CD4-positive, alpha-beta T cell (primary cell): ENCODE data around the gene KIF5B. TPM values are rescaled to one million over a fixed set of nuclear protein-coding genes. Genes with fewer than 3 reads are reported as not detected.
"Not testable (repeated sequence)": the region's sequence is repeated elsewhere in the genome, so short reads cannot be mapped to it uniquely, and the experiment has no call there.

Source experiments
- ATAC-seq: fragments of 200-7000 bp; cut with Tn5 transposase; one replicate; pipeline ENCODE4 v1.10.0; 2022; ENCODE audit warnings: mild to moderate bottlenecking; ENCODE audit not compliant: poor library complexity
- CTCF ChIA-PET: fragments of 350-600 bp; sonication (Branson Sonifier 250); formaldehyde crosslinking; loops from one replicate; lab custom pipeline; 2021; ENCODE audit warnings: antibody characterized with exemption, inconsistent platforms; lab: Charles Lee
- POLR2A ChIA-PET: fragments of 350-600 bp; sonication (Branson Sonifier 250); formaldehyde crosslinking; loops from one replicate; lab custom pipeline; 2021; ENCODE audit warnings: antibody characterized with exemption, inconsistent platforms; lab: Charles Lee
- DNase-seq, 14 experiments: peaks; one replicate each; pipeline ENCODE4 v3.0.0-alpha.2; 2013 to 2020; ENCODE audit warnings: mixed read lengths in 2 of 14
- H3K27ac ChIP-seq, 2 donors: one replicate each; pipeline versions ENCODE4 v1.5.1 to v1.7.0; 2013; ENCODE audit warnings: low read length in 2 of 2, low read depth in 1 of 2, mild to moderate bottlenecking in 1 of 2
- H3K27me3 ChIP-seq, 2 experiments: 1 replicate in 1 of 2; 2 replicates in 1 of 2; pipeline versions ENCODE4 v1.6.1 to v1.7.0; 2013; ENCODE audit warnings: low read length in 2 of 2, control low read depth in 1 of 2, mild to moderate bottlenecking in 1 of 2, moderate library complexity in 1 of 2; ENCODE audit not compliant: insufficient read depth in 2 of 2, control insufficient read depth in 1 of 2
- H3K36me3 ChIP-seq: one replicate; pipeline ENCODE4 v1.6.1; 2013; ENCODE audit warnings: low read length, control low read depth; ENCODE audit not compliant: insufficient read depth
- H3K4me1 ChIP-seq: one replicate; pipeline ENCODE4 v1.6.1; 2013; ENCODE audit warnings: low read length, control low read depth; ENCODE audit not compliant: insufficient read depth
- H3K4me3 ChIP-seq: one replicate; pipeline ENCODE4 v1.5.1; 2013; ENCODE audit warnings: mild to moderate bottlenecking, low read length, moderate library complexity
- H3K9me3 ChIP-seq, 2 experiments: 1 replicate in 1 of 2; 2 replicates in 1 of 2; pipeline versions ENCODE4 v1.6.1 to v1.7.0; 2013; ENCODE audit warnings: low read length in 2 of 2, mild to moderate bottlenecking in 2 of 2, control low read depth in 1 of 2, moderate library complexity in 1 of 2; ENCODE audit not compliant: control insufficient read depth in 1 of 2, insufficient read depth in 1 of 2
- H3K27ac Mint-ChIP-seq: one replicate; pipeline ENCODE4 v1.8.0; 2020; ENCODE audit warnings: mixed read lengths
- H3K27me3 Mint-ChIP-seq: one replicate; pipeline ENCODE4 v1.8.0; 2021; ENCODE audit warnings: mixed read lengths
- H3K36me3 Mint-ChIP-seq: one replicate; pipeline ENCODE4 v1.8.0; 2021; ENCODE audit warnings: low read depth, mixed read lengths
- H3K4me1 Mint-ChIP-seq: one replicate; pipeline ENCODE4 v1.8.0; 2021; ENCODE audit warnings: low read depth, mixed read lengths
- H3K4me3 Mint-ChIP-seq: one replicate; pipeline ENCODE4 v1.8.0; 2020; ENCODE audit warnings: mild to moderate bottlenecking, mixed read lengths
- H3K9me3 Mint-ChIP-seq: one replicate; pipeline ENCODE4 v1.8.0; 2020; ENCODE audit warnings: mixed read lengths
- intact Hi-C, 2 experiments: fragments of 100-400 bp; cut with DNase I in 1 of 2; cut with micrococcal nuclease in 1 of 2; formaldehyde crosslinking; loops; one replicate each; pipeline versions ENCODE4 v1.15.1 to v1.9.0; 2023 to 2025; cut with DNase I, micrococcal nuclease
- total RNA-seq, 174 experiments: library from RNA in 2 of 174; stranded (reverse) in 2 of 174; gene quantifications; one replicate each; pipeline ENCODE4 v1.2.3 and lab custom pipeline; 2021 to 2026
- TF ChIP-seq, protein P1 (sequence below): fragments of 200-600 bp; IDR thresholded peaks from one replicate; pipeline ENCODE4 v1.8.0; 2022; ENCODE audit warnings: antibody characterized with exemption, mild to moderate bottlenecking

Gene KIF5B
- total RNA-seq, 2 experiments from 2014 or later = 58.3 to 59.0 TPM

DNA sequence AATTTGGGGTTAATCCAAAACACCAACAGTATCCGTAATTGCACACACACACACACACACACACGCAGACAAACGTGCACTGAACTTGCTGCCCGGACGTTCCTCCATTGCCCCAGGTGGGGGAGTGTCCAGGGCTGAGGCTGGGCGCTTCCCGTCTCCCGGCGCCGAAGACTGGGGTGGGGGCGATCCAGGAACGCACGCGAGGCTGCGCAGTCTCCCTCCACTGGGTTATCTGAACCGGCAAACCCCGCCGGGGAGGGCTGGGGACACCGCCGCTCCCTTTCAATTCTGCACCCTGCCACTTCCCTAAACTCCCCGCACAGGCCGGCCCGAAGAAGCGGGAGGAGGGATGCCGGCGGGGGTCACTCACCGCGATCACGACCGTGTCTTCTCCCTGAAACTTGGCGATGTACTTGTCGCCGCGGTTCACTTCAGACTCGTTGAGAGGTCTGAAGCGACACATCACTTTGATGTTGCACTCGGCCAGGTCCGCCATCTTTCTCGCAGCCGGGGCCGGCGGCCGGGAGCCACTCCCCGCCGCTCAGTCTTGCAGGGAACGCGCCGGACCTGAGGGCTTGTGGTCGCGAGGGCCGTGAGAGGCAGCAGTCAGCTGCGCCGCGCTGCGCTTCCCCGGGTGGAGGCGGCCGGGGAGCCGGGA, 618 bp downstream of the KIF5B start:
- Histone ChIP-seq H3K27ac (peak overlapping the region; percentile 77 to 92), H3K4me1 (peaks cover 19% of the 10 kb centered on the region), H3K27me3 (no peaks in the 10 kb centered on the region), H3K36me3 (peaks cover 5% of the 10 kb centered on the region), H3K9me3 (no peaks in the 10 kb centered on the region), H3K4me3 (peak overlapping the region; percentile 98)
- CTCF ChIA-PET = no interaction called here
- H3K4me3 Mint-ChIP-seq = peak overlapping the region; percentile 95
- no peaks in the 10 kb centered on the region for H3K9me3 Mint-ChIP-seq
- peaks cover 58% of the 10 kb centered on the region for H3K4me1 Mint-ChIP-seq
- POLR2A ChIA-PET = interaction anchor here (0.6 to 1.2 kb wide), 7 partner anchors 9 to 1024 kb away, joined by 3 to 6 read pairs (median 3); partner anchors contain the start of gene ZNF438
- H3K27me3 Mint-ChIP-seq = no peaks in the 10 kb centered on the region
- intact Hi-C loops = loop anchor here (2.0 to 10.0 kb wide), 8 partner anchors 127 to 1348 kb away; partner anchors contain the start of genes ARHGAP12 (in 2 of the 2), CCDC7 (in 1 of the 2) and ZNF438 (in 1 of the 2)
- DNase-seq (peak; percentile 40 to 82 (median 56)), ATAC-seq (peak; percentile 59)
- H3K36me3 Mint-ChIP-seq = peaks cover 18% of the 10 kb centered on the region
- TF ChIP-seq, protein P1, sequence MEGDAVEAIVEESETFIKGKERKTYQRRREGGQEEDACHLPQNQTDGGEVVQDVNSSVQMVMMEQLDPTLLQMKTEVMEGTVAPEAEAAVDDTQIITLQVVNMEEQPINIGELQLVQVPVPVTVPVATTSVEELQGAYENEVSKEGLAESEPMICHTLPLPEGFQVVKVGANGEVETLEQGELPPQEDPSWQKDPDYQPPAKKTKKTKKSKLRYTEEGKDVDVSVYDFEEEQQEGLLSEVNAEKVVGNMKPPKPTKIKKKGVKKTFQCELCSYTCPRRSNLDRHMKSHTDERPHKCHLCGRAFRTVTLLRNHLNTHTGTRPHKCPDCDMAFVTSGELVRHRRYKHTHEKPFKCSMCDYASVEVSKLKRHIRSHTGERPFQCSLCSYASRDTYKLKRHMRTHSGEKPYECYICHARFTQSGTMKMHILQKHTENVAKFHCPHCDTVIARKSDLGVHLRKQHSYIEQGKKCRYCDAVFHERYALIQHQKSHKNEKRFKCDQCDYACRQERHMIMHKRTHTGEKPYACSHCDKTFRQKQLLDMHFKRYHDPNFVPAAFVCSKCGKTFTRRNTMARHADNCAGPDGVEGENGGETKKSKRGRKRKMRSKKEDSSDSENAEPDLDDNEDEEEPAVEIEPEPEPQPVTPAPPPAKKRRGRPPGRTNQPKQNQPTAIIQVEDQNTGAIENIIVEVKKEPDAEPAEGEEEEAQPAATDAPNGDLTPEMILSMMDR = no peak
- H3K27ac Mint-ChIP-seq = peak overlapping the region; percentile 95

DNA sequence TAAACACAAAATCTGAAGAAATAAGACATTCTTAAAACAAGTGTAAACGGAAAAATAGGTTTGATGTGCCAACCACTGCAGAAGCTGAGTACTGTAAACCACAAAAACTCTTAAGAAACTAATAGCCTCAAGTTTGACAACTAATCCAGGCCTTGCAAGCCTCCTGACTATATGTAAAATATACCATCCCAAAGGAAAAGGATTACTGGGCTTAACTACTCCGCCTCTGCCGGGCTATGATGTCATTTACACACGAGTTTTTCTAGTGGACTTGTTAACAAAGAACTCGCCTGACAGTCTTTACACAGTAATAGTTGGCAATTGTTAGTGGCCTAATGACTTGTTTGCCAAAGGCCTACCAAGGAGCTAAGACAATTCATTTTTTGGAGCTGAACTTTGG, 2.1 kb downstream of the KIF5B start:
- peak in 2 of 14 experiments; percentile 13 to 14 for DNase-seq
- Histone ChIP-seq H3K9me3 (no peaks in the 10 kb centered on the region), H3K27me3 (no peaks in the 10 kb centered on the region), H3K36me3 (peaks cover 8% of the 10 kb centered on the region), H3K4me1 (peaks cover 26% of the 10 kb centered on the region), H3K4me3 (peak overlapping the region; percentile 98), H3K27ac (no peak overlapping the region)
- ChIA-PET POLR2A (interaction anchor here (1.2 to 1.3 kb wide), 2 partner anchors 9 to 124 kb away, joined by 3 read pairs; no protein-coding TSS in a partner anchor), CTCF (no interaction called here)
- Mint-ChIP-seq H3K9me3 (no peaks in the 10 kb centered on the region), H3K27ac (peak overlapping the region; percentile 95), H3K27me3 (no peaks in the 10 kb centered on the region), H3K4me3 (peak overlapping the region; percentile 95), H3K36me3 (peaks cover 34% of the 10 kb centered on the region), H3K4me1 (peaks cover 73% of the 10 kb centered on the region)
- no peak for ATAC-seq
- TF ChIP-seq, protein P1 = no peak
- intact Hi-C loops = loop anchor here (2.0 to 10.0 kb wide), 3 partner anchors 125 to 391 kb away; partner anchors contain the start of genes ARHGAP12 (in 1 of the 2) and CCDC7 (in 1 of the 2)

DNA sequence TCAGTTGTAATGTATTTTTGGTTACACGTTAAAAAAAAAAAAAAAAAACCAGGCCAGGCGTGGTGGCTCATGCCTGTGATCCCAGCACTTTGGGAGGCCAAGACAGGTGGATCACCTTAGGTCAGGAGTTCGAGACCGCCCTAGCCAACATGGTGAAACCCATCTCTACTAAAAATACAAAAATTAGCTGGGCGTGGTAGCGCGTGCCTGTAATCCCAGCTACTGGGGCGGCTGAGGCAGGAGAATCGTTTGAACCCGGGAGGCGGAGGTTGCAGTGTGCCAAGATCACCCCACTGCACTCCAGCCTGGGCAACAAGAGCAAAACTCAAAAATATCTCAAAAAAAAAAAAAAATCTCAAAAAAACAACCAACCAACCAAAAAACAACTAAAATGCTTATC, 2.8 kb downstream of the KIF5B start:
- intact Hi-C loops = loop anchor here (10.0 kb wide), 2 partner anchors 321 to 391 kb away; partner anchors contain the start of gene CCDC7 (in 1 of the 2)
- H3K4me1 ChIP-seq = peaks cover 30% of the 10 kb centered on the region
- not testable (repeated sequence) for DNase-seq, H3K9me3 ChIP-seq, H3K27me3 Mint-ChIP-seq, ATAC-seq, H3K9me3 Mint-ChIP-seq, H3K36me3 ChIP-seq, H3K27me3 ChIP-seq, H3K27ac ChIP-seq
- peak overlapping the region; percentile 98 for H3K4me3 ChIP-seq
- Mint-ChIP-seq H3K27ac (peak overlapping the region; percentile 46), H3K4me3 (peak overlapping the region; percentile 95), H3K4me1 (peaks cover 79% of the 10 kb centered on the region), H3K36me3 (peaks cover 38% of the 10 kb centered on the region)
- POLR2A ChIA-PET = interaction anchor here (0.8 to 1.3 kb wide), 2 partner anchors 123 to 293 kb away, joined by 3 read pairs; no protein-coding TSS in a partner anchor
- CTCF ChIA-PET = interaction anchor here (0.7 kb wide), 1 partner anchor 10 kb away, joined by 3 read pairs; no protein-coding TSS in a partner anchor
